GM12878 (cell line): ENCODE measurements around the gene MGA. TPM values are rescaled to one million over a fixed set of nuclear protein-coding genes. Genes with fewer than 3 reads are reported as not detected.

ENCODE experiments used
- BHLHE40 ChIP-seq, 2 experiments: fragments of 450-650 bp in 1 of 2; IDR thresholded peaks; 2 replicates each; pipeline ENCODE4 v1.6.1; 2011 to 2017; ENCODE audit warnings: low read depth in 2 of 2, borderline replicate concordance in 1 of 2, improper control_type of control experiment in 1 of 2, low read length in 1 of 2, mild to moderate bottlenecking in 1 of 2
- CEBPZ ChIP-seq: fragments of 150-350 bp; IDR thresholded peaks from 2 replicates; pipeline ENCODE4 v1.6.1; 2016; ENCODE audit warnings: low read depth, low read length
- E4F1 ChIP-seq: fragments of 450-650 bp; IDR thresholded peaks from 2 replicates; pipeline ENCODE4 v1.6.1; 2018; ENCODE audit warnings: borderline replicate concordance, mild to moderate bottlenecking; ENCODE audit not compliant: partially characterized antibody
- ELK1 ChIP-seq: IDR thresholded peaks from 2 replicates; pipeline ENCODE4 v1.6.1; 2012; ENCODE audit warnings: low read depth, low read length, improper control_type of control experiment
- ETV6 ChIP-seq, 2 experiments: fragments of 450-650 bp in 1 of 2; IDR thresholded peaks in 1 of 2; conservative IDR thresholded peaks in 1 of 2; 2 replicates each; pipeline ENCODE4 v1.6.1; 2014; ENCODE audit warnings: antibody characterized with exemption in 1 of 2, borderline replicate concordance in 1 of 2, low read depth in 1 of 2, mild to moderate bottlenecking in 1 of 2, moderate library complexity in 1 of 2
- MEF2A ChIP-seq: IDR thresholded peaks from 2 replicates; pipeline ENCODE4 v1.6.1; 2011; ENCODE audit warnings: low read depth, mild to moderate bottlenecking, low read length, moderate library complexity; ENCODE audit not compliant: insufficient read depth
- MTA3 ChIP-seq: IDR thresholded peaks from 2 replicates; pipeline ENCODE4 v1.6.1; 2012; ENCODE audit warnings: low read length, inconsistent platforms, borderline replicate concordance
- NBN ChIP-seq: fragments of 450-650 bp; IDR thresholded peaks from 2 replicates; pipeline ENCODE4 v1.6.1; 2016
- NRF1 ChIP-seq: conservative IDR thresholded peaks from 2 replicates; pipeline ENCODE4 v1.6.1; 2011; ENCODE audit warnings: mild to moderate bottlenecking, low read depth, low read length, improper control_type of control experiment
- PRDM15 ChIP-seq: fragments of 450-650 bp; formaldehyde crosslinking; IDR thresholded peaks from 2 replicates; pipeline ENCODE4 v1.4.0; 2020; ENCODE audit warnings: mild to moderate bottlenecking, moderate library complexity
- RELA ChIP-seq: fragments of 450-650 bp; IDR thresholded peaks from 2 replicates; pipeline ENCODE4 v1.8.0; 2014; ENCODE audit warnings: borderline replicate concordance; ENCODE audit not compliant: partially characterized antibody
- RELB ChIP-seq: fragments of 450-650 bp; IDR thresholded peaks from 2 replicates; pipeline ENCODE4 v1.6.1; 2017; ENCODE audit warnings: low read depth, mild to moderate bottlenecking, moderate library complexity
- RFX5 ChIP-seq: IDR thresholded peaks from 2 replicates; pipeline ENCODE4 v1.6.1; 2011; ENCODE audit warnings: low read depth, low read length, improper control_type of control experiment
- TARDBP ChIP-seq: IDR thresholded peaks from 2 replicates; pipeline ENCODE4 v1.6.1; 2016; ENCODE audit warnings: borderline replicate concordance
- YY1 ChIP-seq: IDR thresholded peaks from 2 replicates; pipeline ENCODE4 v1.6.1; 2011; ENCODE audit warnings: low read depth, mild to moderate bottlenecking, low read length
- polyA plus RNA-seq, 11 experiments: library from polyadenylated mRNA; depleted of rRNA in 4 of 11; unstranded in 6 of 11; stranded (reverse) in 5 of 11; fragments of >200 nt; fragmentation: Nextera tagmentation in 4 of 11; fragmentation: Illumina TruSeq in 1 of 11; extraction: Ambion mirVana in 4 of 11; extraction: Trizol in 1 of 11; gene quantifications; 1 replicate in 1 of 11; 2 replicates in 10 of 11; pipeline versions ENCODE4 v1.2.1 to v1.2.3, GENCODE V29; 2011 to 2016; ENCODE audit warnings: inconsistent platforms in 2 of 11, missing spikeins in 2 of 11, low read depth in 1 of 11
- total RNA-seq, 4 experiments: library from RNA; depleted of rRNA in 3 of 4; stranded (reverse); fragments of >200 nt in 3 of 4; fragmentation: Illumina TruSeq in 1 of 4; extraction: Trizol in 1 of 4; gene quantifications; 2 replicates each; pipeline versions ENCODE4 v1.2.1 to v1.2.3, GENCODE V29; 2013 to 2021

MGA gene
- total and polyA plus RNA-seq, 10 of the 15 experiments (the other 5 are each of a cell fraction or from before 2014, with no cell fraction given), result 2.6 to 29.6 (median 17.0) TPM

- TF ChIP-seq RELA, result peak; percentile 81
- TF ChIP-seq BHLHE40 (IDR thresholded peaks at IDR 0.05; ENCODE audit: borderline replicate concordance in 1 of 2, low read depth in 2 of 2, low read length in 1 of 2), result no peak
- no peak for TF ChIP-seq NBN
- no peak for TF ChIP-seq PRDM15 (CRISPR knock-in tag)
- TF ChIP-seq TARDBP, result no peak
- no peak for TF ChIP-seq MTA3
- no peak for TF ChIP-seq E4F1
- no peak for TF ChIP-seq YY1
- no peak for TF ChIP-seq NRF1
- TF ChIP-seq RELB, result peak; percentile 18; the same call in 1 of the 2 replicates
- TF ChIP-seq ELK1, result no peak
- TF ChIP-seq MEF2A, result no peak
- TF ChIP-seq CEBPZ, result no peak
- no peak for TF ChIP-seq ETV6 (conservative IDR thresholded peaks at IDR 0.05 in 1 of 2, IDR thresholded peaks at IDR 0.05 in 1 of 2; ENCODE audit: borderline replicate concordance in 1 of 2, low read depth in 1 of 2)
- no peak for TF ChIP-seq RFX5
These were observed 137.2 kb downstream of the MGA start (continued) for GRCh38 chr15:41797201-41797944.
